GM12878 (cell line): ENCODE measurements around the gene GPM6B.

ENCODE experiments used
- ASH2L ChIP-seq: fragments of 300-600, 200-600 bp; sonication (generic); IDR thresholded peaks from 2 replicates; pipeline ENCODE4 v1.6.1; 2017; ENCODE audit warnings: low read depth, mild to moderate bottlenecking, borderline replicate concordance
- BCL3 ChIP-seq: IDR thresholded peaks from 2 replicates; pipeline ENCODE4 v1.6.1; 2011; ENCODE audit warnings: borderline replicate concordance, low read depth, mild to moderate bottlenecking, moderate library complexity, low read length; ENCODE audit not compliant: insufficient read depth, poor library complexity, severe bottlenecking
- CREB1 ChIP-seq: IDR thresholded peaks from 2 replicates; pipeline ENCODE4 v1.6.1; 2012; ENCODE audit warnings: low read depth, mild to moderate bottlenecking, inconsistent platforms
- EP300 ChIP-seq, 2 experiments: fragments of 150-350 bp in 1 of 2; IDR thresholded peaks; 2 replicates each; pipeline ENCODE4 v1.6.1; 2011 to 2012; ENCODE audit warnings: low read depth in 2 of 2, low read length in 2 of 2, borderline replicate concordance in 1 of 2, improper control_type of control experiment in 1 of 2, inconsistent platforms in 1 of 2; ENCODE audit not compliant: control insufficient read depth in 1 of 2
- ETV6 ChIP-seq, 2 experiments: fragments of 450-650 bp in 1 of 2; IDR thresholded peaks in 1 of 2; conservative IDR thresholded peaks in 1 of 2; 2 replicates each; pipeline ENCODE4 v1.6.1; 2014; ENCODE audit warnings: antibody characterized with exemption in 1 of 2, borderline replicate concordance in 1 of 2, low read depth in 1 of 2, mild to moderate bottlenecking in 1 of 2, moderate library complexity in 1 of 2
- RAD21 ChIP-seq: IDR thresholded peaks from 2 replicates; pipeline ENCODE4 v1.6.1; 2011; ENCODE audit warnings: mild to moderate bottlenecking, low read depth, low read length, moderate library complexity; ENCODE audit not compliant: insufficient read depth
- SPI1 ChIP-seq: IDR thresholded peaks from 2 replicates; pipeline ENCODE4 v1.6.1; 2011; ENCODE audit warnings: low read depth, mild to moderate bottlenecking, low read length, moderate library complexity, borderline replicate concordance; ENCODE audit not compliant: insufficient read depth
- SRF ChIP-seq, 2 experiments: IDR thresholded peaks; 2 replicates each; pipeline ENCODE4 v1.6.1; 2011; ENCODE audit warnings: low read depth in 2 of 2, low read length in 2 of 2, mild to moderate bottlenecking in 1 of 2, moderate library complexity in 1 of 2
- STAT1 ChIP-seq: fragments of 450-650 bp; conservative IDR thresholded peaks from 2 replicates; pipeline ENCODE4 v1.6.1; 2014; ENCODE audit warnings: antibody characterized with exemption, mild to moderate bottlenecking
- ZNF24 ChIP-seq: fragments of 450-650 bp; IDR thresholded peaks from 2 replicates; pipeline ENCODE4 v1.6.1; 2017; ENCODE audit warnings: antibody characterized with exemption, mild to moderate bottlenecking
- ZNF384 ChIP-seq: IDR thresholded peaks from 2 replicates; pipeline ENCODE4 v1.6.1; 2012; ENCODE audit warnings: low read depth, mild to moderate bottlenecking, low read length, improper control_type of control experiment, borderline replicate concordance
- TF ChIP-seq, protein P1 (sequence below), 3 experiments: IDR thresholded peaks in 2 of 3; conservative IDR thresholded peaks in 1 of 3; 2 replicates each; pipeline ENCODE4 v1.5.1; 2011; ENCODE audit warnings: low read depth in 3 of 3, low read length in 3 of 3, mild to moderate bottlenecking in 3 of 3, control low read depth in 2 of 3, moderate library complexity in 2 of 3, inconsistent platforms in 1 of 3, mixed read lengths in 1 of 3; ENCODE audit not compliant: control insufficient read depth in 2 of 3, insufficient read depth in 1 of 3; ENCODE audit errors: extremely low read depth in 1 of 3

- TF ChIP-seq SPI1 (no peak), ZNF24 (no peak), ASH2L (no peak), BCL3 (no peak), RAD21 (no peak), CREB1 (no peak), EP300 (IDR thresholded peaks at IDR 0.05; ENCODE audit: borderline replicate concordance in 1 of 2, control insufficient read depth in 1 of 2, low read depth in 2 of 2, low read length in 2 of 2) (no peak), ZNF384 (no peak), SRF (IDR thresholded peaks at IDR 0.05; ENCODE audit: low read depth in 2 of 2, low read length in 2 of 2) (no peak), ETV6 (conservative IDR thresholded peaks at IDR 0.05 in 1 of 2, IDR thresholded peaks at IDR 0.05 in 1 of 2; ENCODE audit: borderline replicate concordance in 1 of 2, low read depth in 1 of 2) (no peak), STAT1 (no peak)
- TF ChIP-seq, protein P1, sequence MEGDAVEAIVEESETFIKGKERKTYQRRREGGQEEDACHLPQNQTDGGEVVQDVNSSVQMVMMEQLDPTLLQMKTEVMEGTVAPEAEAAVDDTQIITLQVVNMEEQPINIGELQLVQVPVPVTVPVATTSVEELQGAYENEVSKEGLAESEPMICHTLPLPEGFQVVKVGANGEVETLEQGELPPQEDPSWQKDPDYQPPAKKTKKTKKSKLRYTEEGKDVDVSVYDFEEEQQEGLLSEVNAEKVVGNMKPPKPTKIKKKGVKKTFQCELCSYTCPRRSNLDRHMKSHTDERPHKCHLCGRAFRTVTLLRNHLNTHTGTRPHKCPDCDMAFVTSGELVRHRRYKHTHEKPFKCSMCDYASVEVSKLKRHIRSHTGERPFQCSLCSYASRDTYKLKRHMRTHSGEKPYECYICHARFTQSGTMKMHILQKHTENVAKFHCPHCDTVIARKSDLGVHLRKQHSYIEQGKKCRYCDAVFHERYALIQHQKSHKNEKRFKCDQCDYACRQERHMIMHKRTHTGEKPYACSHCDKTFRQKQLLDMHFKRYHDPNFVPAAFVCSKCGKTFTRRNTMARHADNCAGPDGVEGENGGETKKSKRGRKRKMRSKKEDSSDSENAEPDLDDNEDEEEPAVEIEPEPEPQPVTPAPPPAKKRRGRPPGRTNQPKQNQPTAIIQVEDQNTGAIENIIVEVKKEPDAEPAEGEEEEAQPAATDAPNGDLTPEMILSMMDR (IDR thresholded peaks at IDR 0.05 in 2 of 3, conservative IDR thresholded peaks at IDR 0.05 in 1 of 3; ENCODE audit: control insufficient read depth in 2 of 3, extremely low read depth in 1 of 3, insufficient read depth in 1 of 3, low read depth in 3 of 3, low read length in 3 of 3): no peak
These were observed 30.8 kb downstream of the GPM6B start for GRCh38 chrX:13786048-13786447.
